SK-N-SH (cell line): ENCODE data around the gene OR2M5. TPM values are rescaled to one million over a fixed set of nuclear protein-coding genes. Genes with fewer than 3 reads are reported as not detected.

Source experiments
- CTCF ChIA-PET: fragments of 300-600, 350-600 bp; formaldehyde crosslinking; extraction: SDS; loops from one replicate; lab custom pipeline; 2021; lab: Yijun Ruan, JAX
- POLR2A ChIA-PET: fragments of 350-600 bp; sonication (Branson Sonifier 250); formaldehyde crosslinking; extraction: SDS; loops from one replicate; lab custom pipeline; 2020; ENCODE audit warnings: antibody characterized with exemption, inconsistent platforms; lab: Yijun Ruan, JAX
- DNase-seq: peaks from one replicate; pipeline ENCODE4 v3.0.0; 2012
- H2AFZ ChIP-seq: fragments of 200-600 bp; sonication (generic); 2 replicates; pipeline ENCODE4 v1.8.1; 2016; ENCODE audit warnings: antibody characterized with exemption, mild to moderate bottlenecking, low read depth
- H3F3A ChIP-seq: fragments of 200-600 bp; sonication (generic); replicated peaks from 2 replicates; pipeline ENCODE3; 2016; ENCODE audit warnings: antibody characterized with exemption, mild to moderate bottlenecking; ENCODE audit not compliant: insufficient read depth
- H3K27ac ChIP-seq, 2 experiments: fragments of 200-500 bp in 1 of 2; fragments of 200-600 bp in 1 of 2; sonication (Bioruptor generic) in 1 of 2; sonication (generic), shearing (Covaris generic) in 1 of 2; 2 replicates each; pipeline versions ENCODE4 v1.5.1 to v1.6.1; 2014 to 2016; ENCODE audit warnings: low read depth in 2 of 2, inconsistent platforms in 1 of 2, low read length in 1 of 2, mild to moderate bottlenecking in 1 of 2, mixed read lengths in 1 of 2
- H3K27me3 ChIP-seq: fragments of 200-600 bp; sonication (generic), shearing (Covaris generic); 2 replicates; pipeline ENCODE4 v1.6.1; 2016; ENCODE audit warnings: mixed run types; ENCODE audit not compliant: insufficient read depth
- H3K36me3 ChIP-seq, 2 experiments: fragments of 200-500 bp in 1 of 2; fragments of 200-600 bp in 1 of 2; sonication (Bioruptor generic) in 1 of 2; sonication (generic) in 1 of 2; replicated peaks in 1 of 2; 2 replicates each; pipeline versions ENCODE3 to v1.5.1; 2014 to 2016; ENCODE audit warnings: low read length in 1 of 2, mild to moderate bottlenecking in 1 of 2; ENCODE audit not compliant: insufficient read depth in 2 of 2, control insufficient read depth in 1 of 2
- H3K4me1 ChIP-seq, 2 experiments: fragments of 200-500 bp in 1 of 2; fragments of 200-600 bp in 1 of 2; sonication (Bioruptor generic) in 1 of 2; sonication (generic), shearing (Covaris generic) in 1 of 2; 2 replicates each; pipeline versions ENCODE4 v1.5.1 to v1.6.1; 2014 to 2016; ENCODE audit warnings: low read depth in 1 of 2, low read length in 1 of 2, mixed run types in 1 of 2; ENCODE audit not compliant: insufficient read depth in 2 of 2, control insufficient read depth in 1 of 2
- H3K4me2 ChIP-seq: fragments of 200-600 bp; sonication (generic), shearing (Covaris generic); 2 replicates; pipeline ENCODE4 v1.6.1; 2017; ENCODE audit warnings: mixed run types
- H3K4me3 ChIP-seq, 2 experiments: fragments of 200-500 bp in 1 of 2; fragments of 200-600 bp in 1 of 2; sonication (Bioruptor generic) in 1 of 2; sonication (generic), shearing (Covaris generic) in 1 of 2; 2 replicates each; pipeline versions ENCODE4 v1.5.1 to v1.8.1; 2014 to 2016; ENCODE audit warnings: low read depth in 2 of 2, inconsistent platforms in 1 of 2, low read length in 1 of 2, mild to moderate bottlenecking in 1 of 2, mixed read lengths in 1 of 2, moderate library complexity in 1 of 2
- H3K79me2 ChIP-seq: fragments of 200-600 bp; sonication (generic); 2 replicates; pipeline ENCODE4 v1.8.1; 2017; ENCODE audit warnings: mild to moderate bottlenecking; ENCODE audit not compliant: insufficient read depth
- H3K9ac ChIP-seq: fragments of 200-600 bp; sonication (generic); 2 replicates; pipeline ENCODE4 v1.6.1; 2017; ENCODE audit warnings: mixed run types
- H3K9me2 ChIP-seq: fragments of 200-600 bp; sonication (generic); 2 replicates; pipeline ENCODE4 v1.6.1; 2017; ENCODE audit warnings: mixed run types
- H3K9me3 ChIP-seq: fragments of 200-600 bp; sonication (generic); 2 replicates; pipeline ENCODE4 v1.6.1; 2017; ENCODE audit warnings: mixed run types, mild to moderate bottlenecking, moderate library complexity
- H4K20me1 ChIP-seq: fragments of 200-600 bp; sonication (generic); 2 replicates; pipeline ENCODE4 v1.6.1; 2017; ENCODE audit warnings: mild to moderate bottlenecking, mixed run types; ENCODE audit not compliant: insufficient read depth
- CTCF ChIP-seq: fragments of 200-600 bp; sonication (generic); IDR thresholded peaks from 2 replicates; pipeline ENCODE4 v1.6.1; 2017; ENCODE audit warnings: antibody characterized with exemption, mild to moderate bottlenecking, moderate library complexity
- ELF1 ChIP-seq: IDR thresholded peaks from 2 replicates; pipeline ENCODE4 v1.4.0; 2012
- EZH2phosphoT487 ChIP-seq: fragments of 200-600 bp; sonication (generic); IDR thresholded peaks from 2 replicates; pipeline ENCODE4 v1.6.1; 2017; ENCODE audit warnings: low read depth, mixed run types, mild to moderate bottlenecking, antibody characterized with exemption, moderate library complexity, borderline replicate concordance
- FOSL2 ChIP-seq: IDR thresholded peaks from 2 replicates; pipeline ENCODE4 v1.4.0; 2012; ENCODE audit warnings: low read depth, mild to moderate bottlenecking, moderate library complexity, borderline replicate concordance
- FOXJ3 ChIP-seq: sonication (generic); formaldehyde crosslinking; IDR thresholded peaks from 2 replicates; pipeline ENCODE4 v1.5.1; 2020; ENCODE audit warnings: mild to moderate bottlenecking, missing genetic modification reagents
- FOXM1 ChIP-seq: IDR thresholded peaks from 2 replicates; pipeline ENCODE4 v1.4.0; 2012; ENCODE audit warnings: low read depth, mild to moderate bottlenecking
- GATA2 ChIP-seq: sonication (generic); formaldehyde crosslinking; IDR thresholded peaks from 2 replicates; pipeline ENCODE4 v1.5.0; 2020; ENCODE audit warnings: mild to moderate bottlenecking, missing genetic modification reagents
- IRF3 ChIP-seq: fragments of 150-350 bp; IDR thresholded peaks from 2 replicates; pipeline ENCODE4 v1.6.1; 2016; ENCODE audit warnings: mild to moderate bottlenecking, low read depth, low read length
- MXI1 ChIP-seq: IDR thresholded peaks from 2 replicates; pipeline ENCODE4 v1.6.1; 2012; ENCODE audit warnings: mild to moderate bottlenecking, low read depth, low read length, improper control_type of control experiment
- NFIC ChIP-seq: IDR thresholded peaks from 2 replicates; pipeline ENCODE4 v1.4.0; 2012; ENCODE audit warnings: borderline replicate concordance
- RAD21 ChIP-seq: IDR thresholded peaks from 2 replicates; pipeline ENCODE4 v1.6.1; 2012; ENCODE audit warnings: mild to moderate bottlenecking, low read length
- RFX5 ChIP-seq: IDR thresholded peaks from 2 replicates; pipeline ENCODE4 v1.6.1; 2012; ENCODE audit warnings: mild to moderate bottlenecking, improper control_type of control experiment, low read length
- SIN3A ChIP-seq: IDR thresholded peaks from 2 replicates; pipeline ENCODE4 v1.6.1; 2012; ENCODE audit warnings: low read depth, mild to moderate bottlenecking, low read length, moderate library complexity, borderline replicate concordance
- SMC3 ChIP-seq: IDR thresholded peaks from 2 replicates; pipeline ENCODE4 v1.6.1; 2012; ENCODE audit warnings: low read depth, low read length, improper control_type of control experiment
- TAF1 ChIP-seq: IDR thresholded peaks from 2 replicates; pipeline ENCODE4 v1.6.1; 2012; ENCODE audit warnings: low read depth, mild to moderate bottlenecking, low read length, moderate library complexity, borderline replicate concordance
- TCF12 ChIP-seq: IDR thresholded peaks from 2 replicates; pipeline ENCODE4 v1.4.0; 2012
- USF2 ChIP-seq: fragments of 150-350 bp; IDR thresholded peaks from 2 replicates; pipeline ENCODE4 v1.6.1; 2017; ENCODE audit warnings: antibody characterized with exemption, low read length, low read depth, borderline replicate concordance
- YY1 ChIP-seq: IDR thresholded peaks from 2 replicates; pipeline ENCODE4 v1.4.0; 2012; ENCODE audit warnings: low read depth, mild to moderate bottlenecking
- whole genome bisulfite sequencing: methylation state at CpG from one replicate; pipeline ENCODE4 v1.1.6; 2017; ENCODE audit warnings: low lambda C conversion rate; 5-methylcytosine and 5-hydroxymethylcytosine counted together
- polyA plus RNA-seq, 3 experiments: library from polyadenylated mRNA; depleted of rRNA; stranded (reverse); fragments of >200 nt; gene quantifications; 2 replicates each; pipeline ENCODE4 v1.2.3, GENCODE V29; 2012

OR2M5 gene
- polyA plus RNA-seq, 1 of the 3 experiments (the other 2 are of a cell fraction): not detected

GRCh38 chr1:248140846-248141245, 4.1 kb upstream of the OR2M5 start (continued):
- no peak for TF ChIP-seq TCF12
- TF ChIP-seq CTCF: no peak
- no peak for TF ChIP-seq MXI1
- no peak for TF ChIP-seq SMC3

GRCh38 chr1:248143311-248143710, 1.6 kb upstream of the OR2M5 start:
- DNase-seq: no peak
- TF ChIP-seq USF2 (no peak), MXI1 (no peak), FOSL2 (no peak), RFX5 (no peak), GATA2 (no peak), TAF1 (no peak), SIN3A (no peak), EZH2phosphoT487 (no peak), IRF3 (no peak), ELF1 (no peak), FOXJ3 (no peak), NFIC (no peak), YY1 (no peak), SMC3 (no peak), RAD21 (no peak), FOXM1 (no peak)
- TF ChIP-seq, all 33 proteins: peak for 0
- no peaks in the 10 kb centered on the region for H3F3A ChIP-seq
- no peak overlapping the region for H2AFZ ChIP-seq
- no peak overlapping the region for H3K4me3 ChIP-seq
- no peaks in the 10 kb centered on the region for H4K20me1 ChIP-seq
- H3K4me2 ChIP-seq: no peak overlapping the region
- H3K27ac ChIP-seq: no peak overlapping the region
- no peak overlapping the region for H3K9ac ChIP-seq
- no peaks in the 10 kb centered on the region for H3K79me2 ChIP-seq
- H3K9me3 ChIP-seq: no peaks in the 10 kb centered on the region; the same call in 1 of the 2 replicates
- POLR2A ChIA-PET: no interaction called here
- no peaks in the 10 kb centered on the region for H3K9me2 ChIP-seq
- no peaks in the 10 kb centered on the region for H3K4me1 ChIP-seq
- H3K27me3 ChIP-seq: no peaks in the 10 kb centered on the region
- CTCF ChIA-PET: no interaction called here
- WGBS: 0% methylated on average over 1 of the region's 1 CpG
- H3K36me3 ChIP-seq: no peaks in the 10 kb centered on the region
